Prostate gland (tissue), 2 donors: ENCODE measurements around the gene FBXW9.

Source experiments
- CTCF ChIP-seq, 4 experiments: fragments of 200-600 bp in 2 of 4; fragments of 450-650 bp in 2 of 4; sonication (generic) in 2 of 4; IDR thresholded peaks; 1 replicate in 3 of 4; 2 replicates in 1 of 4; pipeline ENCODE4 v1.5.1; 2016 to 2019; ENCODE audit warnings: antibody characterized with exemption in 4 of 4, mild to moderate bottlenecking in 2 of 4, moderate library complexity in 2 of 4
- POLR2A ChIP-seq: fragments of 450-650 bp; IDR thresholded peaks from one replicate; pipeline ENCODE4 v1.6.1; 2016; ENCODE audit warnings: antibody characterized with exemption, mild to moderate bottlenecking

GRCh38 chr19:12649941-12650340 is 46.5 kb downstream of the FBXW9 start:
- TF ChIP-seq CTCF (IDR thresholded peaks at IDR 0.05) (no peak), POLR2A (no peak)
